GM23248 (cell line): ENCODE measurements around the gene PDK4. TPM values are rescaled to one million over a fixed set of nuclear protein-coding genes. Genes with fewer than 3 reads are reported as not detected.
"Not testable (repeated sequence)": the region's sequence is repeated elsewhere in the genome, so short reads cannot be mapped to it uniquely, and the experiment has no call there.

Experiments used
- DNase-seq: peaks from one replicate; pipeline ENCODE4 v3.0.0-alpha.2; 2015
- H2AFZ ChIP-seq: fragments of 200-600 bp; sonication (generic); 2 replicates; pipeline ENCODE4 v1.6.1; 2016; ENCODE audit warnings: antibody characterized with exemption
- H3F3A ChIP-seq: fragments of 200-600 bp; sonication (generic); 2 replicates; pipeline ENCODE4 v1.6.1; 2016; ENCODE audit warnings: mild to moderate bottlenecking, antibody characterized with exemption, mixed run types; ENCODE audit not compliant: insufficient read depth
- H3K27ac ChIP-seq: fragments of 200-600 bp; sonication (generic); 2 replicates; pipeline ENCODE4 v1.5.1; 2016; ENCODE audit warnings: mild to moderate bottlenecking
- H3K27me3 ChIP-seq: fragments of 200-600 bp; sonication (generic); replicated peaks from 2 replicates; pipeline ENCODE4 v1.6.1; 2016; ENCODE audit warnings: mild to moderate bottlenecking; ENCODE audit not compliant: insufficient read depth
- H3K36me3 ChIP-seq: fragments of 200-600 bp; sonication (generic); 2 replicates; pipeline ENCODE4 v1.6.1; 2016; ENCODE audit warnings: low read depth, mild to moderate bottlenecking
- H3K4me1 ChIP-seq: fragments of 200-600 bp; sonication (generic); 2 replicates; pipeline ENCODE4 v1.6.1; 2016; ENCODE audit warnings: mild to moderate bottlenecking; ENCODE audit not compliant: insufficient read depth
- H3K4me2 ChIP-seq: fragments of 200-600 bp; sonication (generic); one replicate; pipeline ENCODE4 v1.6.1; 2016; ENCODE audit warnings: mild to moderate bottlenecking; ENCODE audit not compliant: unreplicated experiment
- H3K4me3 ChIP-seq: fragments of 200-600 bp; sonication (generic); 2 replicates; pipeline ENCODE4 v1.5.1; 2016; ENCODE audit warnings: mild to moderate bottlenecking
- H3K79me2 ChIP-seq: fragments of 200-600 bp; sonication (generic); 2 replicates; pipeline ENCODE4 v1.6.1; 2016; ENCODE audit warnings: mild to moderate bottlenecking; ENCODE audit not compliant: insufficient read depth
- H3K9ac ChIP-seq: fragments of 200-600 bp; sonication (generic); 2 replicates; pipeline ENCODE4 v1.6.1; 2016; ENCODE audit warnings: mild to moderate bottlenecking
- H3K9me2 ChIP-seq: fragments of 200-600 bp; sonication (generic); 2 replicates; pipeline ENCODE4 v1.6.1; 2016; ENCODE audit warnings: mixed run types, mild to moderate bottlenecking, moderate library complexity; ENCODE audit not compliant: insufficient read depth
- H3K9me3 ChIP-seq: fragments of 200-600 bp; sonication (generic); one replicate; pipeline ENCODE4 v1.6.1; 2017; ENCODE audit warnings: low read depth
- H4K20me1 ChIP-seq: fragments of 200-600 bp; sonication (generic); 2 replicates; pipeline ENCODE4 v1.6.0; 2016; ENCODE audit not compliant: insufficient read depth
- EZH2 ChIP-seq: fragments of 200-600 bp; sonication (generic); IDR thresholded peaks from 2 replicates; pipeline ENCODE4 v1.6.1; 2018; ENCODE audit warnings: antibody characterized with exemption, mild to moderate bottlenecking; ENCODE audit not compliant: insufficient read depth, poor library complexity, severe bottlenecking
- EZH2phosphoT487 ChIP-seq: fragments of 200-600 bp; sonication (generic); IDR thresholded peaks from 2 replicates; pipeline ENCODE4 v1.6.1; 2018; ENCODE audit warnings: antibody characterized with exemption, moderate library complexity, mild to moderate bottlenecking, low read depth; ENCODE audit not compliant: insufficient read depth
- WGBS, 2 experiments: methylation state at CpG; one replicate each; pipeline ENCODE4 v1.1.6; 2015 to 2017; ENCODE audit warnings: low lambda C conversion rate in 2 of 2, low coverage in 1 of 2; ENCODE audit errors: missing lambda C conversion rate in 2 of 2; 5-methylcytosine and 5-hydroxymethylcytosine counted together
- in situ Hi-C: fragments of 300-500 bp; cut with MboI; formaldehyde crosslinking; loops from 2 replicates; pipeline ENCODE4 v1.15.0; 2020
- polyA plus RNA-seq: library from polyadenylated mRNA; unstranded; fragments of >200 nt; fragmentation: Nextera tagmentation; extraction: Ambion mirVana; gene quantifications from 2 replicates; pipeline ENCODE4 v1.2.1, GENCODE V29; 2016
- total RNA-seq: library from RNA; depleted of rRNA; stranded (reverse); fragments of >200 nt; shearing (Covaris generic); gene quantifications from 2 replicates; pipeline ENCODE4 v1.2.3, GENCODE V29; 2014

Gene PDK4
- total and polyA plus RNA-seq, 2 experiments from 2014 or later, result 1.4 to 1.5 TPM

DNA sequence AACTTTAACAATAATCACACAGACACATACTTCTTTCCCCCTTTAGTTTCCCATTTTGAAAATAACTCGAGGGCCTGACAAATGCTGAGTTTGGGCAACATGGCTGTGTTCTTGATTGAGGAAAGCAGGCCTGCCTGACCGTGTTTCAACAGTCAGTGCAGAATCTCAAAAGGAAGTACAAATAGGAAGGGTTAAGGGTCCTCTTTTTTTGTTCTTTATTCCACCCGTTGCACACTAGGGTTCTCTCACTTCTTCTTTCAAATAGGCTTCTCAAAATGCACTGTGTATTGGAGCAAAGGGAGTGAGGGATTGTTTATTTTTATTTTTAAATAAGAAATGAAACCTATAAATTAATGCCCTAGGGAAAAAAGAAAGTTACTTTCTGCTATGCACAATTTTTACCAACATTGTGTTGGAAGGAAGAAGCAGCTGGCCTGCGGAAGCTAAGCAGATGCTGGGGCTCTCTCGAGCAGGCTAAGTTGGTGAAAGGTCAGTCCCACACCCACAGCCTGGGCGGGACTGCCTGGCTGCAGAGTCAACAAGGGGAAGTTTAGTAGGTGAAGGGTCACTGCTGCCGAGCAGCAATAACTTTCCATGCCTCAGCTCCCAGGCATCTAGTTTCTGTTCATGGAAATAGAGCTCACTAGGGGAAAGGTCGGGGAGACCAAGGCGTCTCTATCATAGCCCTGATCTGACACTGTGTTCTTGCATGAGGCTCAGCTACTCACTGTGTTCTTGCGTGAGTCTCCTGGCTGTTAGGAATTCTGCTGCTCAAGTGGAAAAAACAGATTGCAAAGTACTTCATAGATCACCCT lies 12.2 kb upstream of the PDK4 start:
- Histone ChIP-seq H3K9me2 (no peaks in the 10 kb centered on the region), H3K79me2 (no peaks in the 10 kb centered on the region), H3K4me1 (peaks cover 24% of the 10 kb centered on the region), H3F3A (peaks cover 28% of the 10 kb centered on the region), H3K9me3 (no peaks in the 10 kb centered on the region), H2AFZ (peak overlapping the region; percentile 85), H3K27ac (peak overlapping the region; percentile 80), H3K36me3 (no peaks in the 10 kb centered on the region), H3K27me3 (no peaks in the 10 kb centered on the region), H3K4me2 (peak overlapping the region; percentile 85), H3K9ac (peak overlapping the region; percentile 62), H4K20me1 (no peaks in the 10 kb centered on the region), H3K4me3 (peak overlapping the region; percentile 52)
- DNase-seq, result peak; percentile 96
- 2 to 4% methylated on average over 10 of the region's 10 CpGs for WGBS, 2 experiments
- in situ Hi-C loops, result no loop called here
- no peak for TF ChIP-seq EZH2
- TF ChIP-seq EZH2phosphoT487, result no peak

DNA sequence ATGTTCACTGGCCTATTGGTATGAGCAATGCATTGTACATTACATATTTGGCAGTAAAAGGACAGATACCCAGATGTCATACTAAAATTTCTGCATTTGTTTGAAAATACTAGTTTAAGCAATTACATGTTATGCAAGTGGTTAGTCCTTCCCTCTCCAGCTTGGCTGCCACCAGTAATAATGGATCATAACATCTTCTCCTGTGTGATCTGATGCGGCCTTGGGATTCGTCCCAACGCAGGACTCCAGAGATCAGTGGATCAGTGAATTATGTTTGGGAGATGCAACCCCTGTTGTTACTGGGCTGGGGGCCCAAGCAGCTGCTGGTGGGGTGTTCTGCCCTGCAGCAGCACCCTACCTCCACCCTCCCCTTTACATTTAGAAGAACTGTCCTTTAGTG lies 11.2 kb upstream of the PDK4 start:
- peak; percentile 27 for DNase-seq
- WGBS, 2 experiments, result 18 to 23% methylated on average over 3 of the region's 3 CpGs
- Histone ChIP-seq H3K36me3 (no peaks in the 10 kb centered on the region), H3F3A (peaks cover 28% of the 10 kb centered on the region), H3K4me3 (no peak overlapping the region), H3K9me2 (no peaks in the 10 kb centered on the region), H3K27me3 (no peaks in the 10 kb centered on the region), H3K4me1 (peaks cover 24% of the 10 kb centered on the region), H3K9me3 (no peaks in the 10 kb centered on the region), H3K79me2 (no peaks in the 10 kb centered on the region), H3K4me2 (no peak overlapping the region), H3K27ac (peak overlapping the region; percentile 80; the same call in 1 of the 2 replicates), H3K9ac (no peak overlapping the region), H2AFZ (peak overlapping the region; percentile 85; the same call in 1 of the 2 replicates), H4K20me1 (no peaks in the 10 kb centered on the region)
- no peak for TF ChIP-seq EZH2phosphoT487
- TF ChIP-seq EZH2, result no peak
- in situ Hi-C loops, result no loop called here

DNA sequence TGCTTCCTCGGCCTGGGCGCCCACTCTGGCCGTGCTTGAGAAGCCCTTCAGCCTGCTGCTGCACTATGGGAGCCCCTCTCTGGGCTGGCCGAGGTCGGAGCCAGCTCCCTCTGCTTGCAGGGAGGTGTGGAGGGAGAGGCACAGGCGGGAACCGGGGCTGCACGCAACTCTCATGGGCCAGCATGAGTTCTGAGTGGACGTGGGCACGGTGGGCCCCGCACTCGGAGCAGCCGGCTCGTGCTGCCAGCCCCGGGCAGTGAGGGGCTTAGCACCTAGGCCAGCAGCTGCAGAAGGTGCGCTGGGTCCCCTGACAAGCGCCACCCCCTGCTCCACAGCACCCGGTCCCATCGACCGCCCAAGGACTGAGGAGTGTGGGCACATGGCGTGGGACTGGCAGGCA lies 9.0 kb upstream of the PDK4 start:
- H3K79me2 ChIP-seq, result no peaks in the 10 kb centered on the region
- 94% methylated on average over 17 to 19 of the region's 21 CpGs for WGBS, 2 experiments
- no peaks in the 10 kb centered on the region for H4K20me1 ChIP-seq
- no peaks in the 10 kb centered on the region for H3K9me3 ChIP-seq
- H3K4me2 ChIP-seq, result no peak overlapping the region
- H3K9me2 ChIP-seq, result no peaks in the 10 kb centered on the region
- H3K9ac ChIP-seq, result no peak overlapping the region
- peaks cover 24% of the 10 kb centered on the region for H3K4me1 ChIP-seq
- in situ Hi-C loops, result no loop called here
- no peaks in the 10 kb centered on the region for H3K27me3 ChIP-seq
- TF ChIP-seq EZH2phosphoT487 (no peak), EZH2 (no peak)
- H2AFZ ChIP-seq, result no peak overlapping the region
- no peak for DNase-seq
- H3K27ac ChIP-seq, result no peak overlapping the region
- peaks cover 28% of the 10 kb centered on the region for H3F3A ChIP-seq
- H3K36me3 ChIP-seq, result no peaks in the 10 kb centered on the region
- H3K4me3 ChIP-seq, result no peak overlapping the region

DNA sequence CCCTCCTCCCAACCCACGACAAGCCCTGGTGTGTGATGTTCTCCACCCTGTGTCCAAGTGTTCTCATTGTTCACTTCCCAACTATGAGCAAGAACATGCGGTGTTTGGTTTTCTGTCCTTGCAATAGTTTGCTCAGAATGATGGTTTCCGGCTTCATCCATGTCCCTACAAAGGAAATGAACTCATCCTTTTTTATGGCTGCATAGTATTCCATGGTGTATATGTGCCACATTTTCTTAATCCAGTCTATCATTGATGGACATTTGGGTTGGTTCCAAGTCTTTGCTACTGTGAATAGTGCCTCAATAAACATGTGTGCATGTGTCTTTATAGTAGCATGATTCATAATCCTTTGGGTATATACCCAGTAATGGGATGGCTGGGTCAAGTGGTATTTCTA lies 8.5 kb upstream of the PDK4 start:
- DNase-seq, H3K27me3 ChIP-seq, H3K9ac ChIP-seq, H3K9me2 ChIP-seq, H3K4me3 ChIP-seq, H3K36me3 ChIP-seq, in situ Hi-C loops, H3K27ac ChIP-seq, H2AFZ ChIP-seq, H3K4me2 ChIP-seq, H4K20me1 ChIP-seq, H3K79me2 ChIP-seq, H3K9me3 ChIP-seq: not testable (repeated sequence)
- 97% methylated on average over 3 of the region's 3 CpGs for WGBS, 2 experiments
- H3K4me1 ChIP-seq, result peaks cover 23% of the 10 kb centered on the region
- peaks cover 23% of the 10 kb centered on the region for H3F3A ChIP-seq

DNA sequence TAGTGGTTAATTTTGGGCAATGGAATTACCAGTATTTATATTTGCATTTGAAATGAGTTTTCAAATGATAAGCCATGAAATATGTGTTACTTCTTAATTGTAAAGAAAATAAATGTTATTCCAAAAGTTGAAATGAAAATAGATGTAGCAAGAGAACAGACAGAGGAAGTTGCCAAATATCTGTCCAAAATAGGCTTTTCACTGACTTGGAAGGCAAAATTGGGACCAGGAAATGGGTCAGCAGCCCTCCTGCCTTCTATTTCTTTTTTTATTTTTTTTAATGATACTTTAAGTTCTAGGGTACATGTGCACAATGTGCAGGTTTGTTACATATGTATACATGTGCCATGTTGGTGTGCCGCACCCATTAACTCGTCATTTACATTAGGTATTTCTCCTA lies 8.1 kb upstream of the PDK4 start:
- H2AFZ ChIP-seq, DNase-seq, H3K79me2 ChIP-seq, H3K36me3 ChIP-seq, H4K20me1 ChIP-seq, H3K9me2 ChIP-seq, H3K9ac ChIP-seq, H3K27me3 ChIP-seq, H3K4me3 ChIP-seq, H3K27ac ChIP-seq, H3K9me3 ChIP-seq, H3K4me2 ChIP-seq, in situ Hi-C loops: not testable (repeated sequence)
- H3F3A ChIP-seq, result peaks cover 19% of the 10 kb centered on the region
- 91 to 96% methylated on average over 2 of the region's 2 CpGs for WGBS, 2 experiments
- H3K4me1 ChIP-seq, result peaks cover 19% of the 10 kb centered on the region
